Measurements from ENCODE around the gene STX17.

GRCh38 chr9:99860266-99860665, 46.2 kb upstream of the STX17 start:
- TF ChIP-seq, protein P1, sequence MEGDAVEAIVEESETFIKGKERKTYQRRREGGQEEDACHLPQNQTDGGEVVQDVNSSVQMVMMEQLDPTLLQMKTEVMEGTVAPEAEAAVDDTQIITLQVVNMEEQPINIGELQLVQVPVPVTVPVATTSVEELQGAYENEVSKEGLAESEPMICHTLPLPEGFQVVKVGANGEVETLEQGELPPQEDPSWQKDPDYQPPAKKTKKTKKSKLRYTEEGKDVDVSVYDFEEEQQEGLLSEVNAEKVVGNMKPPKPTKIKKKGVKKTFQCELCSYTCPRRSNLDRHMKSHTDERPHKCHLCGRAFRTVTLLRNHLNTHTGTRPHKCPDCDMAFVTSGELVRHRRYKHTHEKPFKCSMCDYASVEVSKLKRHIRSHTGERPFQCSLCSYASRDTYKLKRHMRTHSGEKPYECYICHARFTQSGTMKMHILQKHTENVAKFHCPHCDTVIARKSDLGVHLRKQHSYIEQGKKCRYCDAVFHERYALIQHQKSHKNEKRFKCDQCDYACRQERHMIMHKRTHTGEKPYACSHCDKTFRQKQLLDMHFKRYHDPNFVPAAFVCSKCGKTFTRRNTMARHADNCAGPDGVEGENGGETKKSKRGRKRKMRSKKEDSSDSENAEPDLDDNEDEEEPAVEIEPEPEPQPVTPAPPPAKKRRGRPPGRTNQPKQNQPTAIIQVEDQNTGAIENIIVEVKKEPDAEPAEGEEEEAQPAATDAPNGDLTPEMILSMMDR (IDR thresholded peaks at IDR 0.05) = no peak
- TF ChIP-seq POLR2AphosphoS5 (IDR thresholded peaks at IDR 0.05) (no peak), POLR2A (IDR thresholded peaks at IDR 0.05) (no peak)

All from prostate gland (tissue), 2 donors.